BJ (cell line): ENCODE data around the gene RAB23. TPM values are rescaled to one million over a fixed set of nuclear protein-coding genes. Genes with fewer than 3 reads are reported as not detected.

Experiments
- CTCF ChIA-PET: fragments of 350-600 bp; formaldehyde crosslinking; extraction: SDS; loops from one replicate; lab custom pipeline; 2021; ENCODE audit warnings: antibody characterized with exemption, inconsistent platforms; lab: Yijun Ruan, JAX
- POLR2A ChIA-PET: fragments of 300-600 bp; sonication (Branson Sonifier 250); formaldehyde crosslinking; extraction: SDS; loops from one replicate; lab custom pipeline; 2021; ENCODE audit warnings: antibody characterized with exemption; lab: Charles Lee
- DNase-seq: peaks from one replicate; pipeline ENCODE4 v3.0.0-alpha.2; 2011; ENCODE audit warnings: low read depth
- H3K27me3 ChIP-seq: 2 replicates; pipeline ENCODE4 v1.6.0; 2011; ENCODE audit warnings: low read length; ENCODE audit not compliant: control insufficient read depth, insufficient read depth
- H3K36me3 ChIP-seq: 2 replicates; pipeline ENCODE4 v1.5.1; 2011; ENCODE audit warnings: low read length; ENCODE audit not compliant: control insufficient read depth, insufficient read depth
- H3K4me3 ChIP-seq: 2 replicates; pipeline ENCODE4 v1.5.1; 2011; ENCODE audit warnings: low read depth, mild to moderate bottlenecking, control low read depth, low read length
- CTCF ChIP-seq: IDR thresholded peaks from 2 replicates; pipeline ENCODE4 v1.5.1; 2011; ENCODE audit warnings: low read depth, mild to moderate bottlenecking, control low read depth, inconsistent platforms, low read length, moderate library complexity; ENCODE audit not compliant: insufficient read depth
- polyA plus RNA-seq: library from polyadenylated mRNA; depleted of rRNA; stranded (reverse); fragments of >200 nt; gene quantifications from 2 replicates; pipeline ENCODE4 v1.2.3, GENCODE V29; 2011

RAB23 gene
- polyA plus RNA-seq, 1 experiment = 20.6 TPM

- Histone ChIP-seq H3K36me3 (peaks cover 3% of the 10 kb centered on the region), H3K4me3 (no peak overlapping the region), H3K27me3 (no peaks in the 10 kb centered on the region)
- CTCF ChIA-PET = interaction anchor here (0.9 kb wide), 1 partner anchor 158 kb away, joined by 3 read pairs; no protein-coding TSS in a partner anchor
- no peak for TF ChIP-seq CTCF
- DNase-seq = no peak
- POLR2A ChIA-PET = interaction anchor here (0.6 to 0.7 kb wide), 2 partner anchors 12 to 109 kb away, joined by 3 to 8 read pairs; no protein-coding TSS in a partner anchor
Measured at GRCh38 chr6:57158658-57159057, 63.4 kb downstream of the RAB23 start.

DNA sequence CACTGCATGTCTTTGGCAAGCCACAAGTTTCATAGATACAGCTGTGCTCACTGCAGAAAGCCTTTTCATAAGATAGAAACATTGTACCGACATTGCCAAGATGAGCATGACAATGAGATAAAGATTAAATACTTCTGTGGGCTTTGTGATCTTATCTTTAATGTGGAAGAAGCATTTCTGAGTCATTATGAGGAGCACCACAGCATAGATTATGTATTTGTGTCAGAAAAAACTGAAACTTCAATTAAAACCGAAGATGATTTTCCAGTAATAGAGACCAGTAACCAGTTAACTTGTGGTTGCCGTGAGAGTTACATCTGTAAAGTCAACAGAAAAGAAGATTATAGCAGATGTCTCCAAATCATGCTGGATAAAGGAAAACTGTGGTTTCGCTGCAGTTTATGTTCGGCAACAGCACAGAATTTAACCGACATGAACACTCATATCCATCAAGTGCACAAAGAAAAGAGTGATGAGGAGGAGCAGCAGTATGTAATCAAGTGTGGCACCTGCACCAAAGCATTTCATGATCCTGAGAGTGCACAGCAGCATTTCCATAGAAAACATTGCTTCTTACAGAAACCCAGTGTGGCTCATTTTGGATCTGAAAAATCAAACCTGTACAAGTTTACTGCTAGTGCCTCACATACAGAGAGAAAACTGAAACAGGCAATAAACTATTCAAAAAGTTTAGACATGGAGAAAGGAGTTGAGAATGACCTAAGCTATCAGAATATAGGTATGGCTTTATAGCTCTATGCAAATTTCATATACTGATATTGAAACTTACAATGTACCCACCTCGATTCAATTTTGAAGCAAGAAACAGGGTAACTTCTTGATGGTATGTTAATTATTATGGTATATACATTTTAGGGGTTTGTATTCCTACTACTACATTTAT is 73.9 kb downstream of the RAB23 start:
- CTCF ChIA-PET = no interaction called here
- POLR2A ChIA-PET = no interaction called here
- no peak for DNase-seq
- H3K27me3 ChIP-seq = no peaks in the 10 kb centered on the region
- H3K36me3 ChIP-seq = peaks cover 2% of the 10 kb centered on the region
- no peak for TF ChIP-seq CTCF
- H3K4me3 ChIP-seq = no peak overlapping the region

DNA sequence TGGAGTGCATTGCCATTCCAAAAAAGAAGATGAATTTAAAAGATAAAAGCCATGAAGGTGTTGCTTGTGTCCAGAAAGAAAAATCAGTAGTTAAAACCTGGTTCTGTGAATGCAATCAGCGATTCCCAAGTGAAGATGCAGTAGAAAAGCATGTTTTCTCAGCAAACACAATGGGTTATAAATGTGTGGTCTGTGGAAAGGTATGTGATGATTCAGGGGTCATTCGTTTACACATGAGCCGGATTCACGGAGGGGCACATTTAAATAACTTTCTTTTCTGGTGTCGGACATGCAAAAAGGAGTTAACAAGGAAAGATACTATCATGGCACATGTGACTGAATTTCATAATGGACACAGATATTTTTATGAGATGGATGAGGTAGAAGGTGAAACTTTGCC is 74.7 kb downstream of the RAB23 start:
- no peak for TF ChIP-seq CTCF
- Histone ChIP-seq H3K4me3 (no peak overlapping the region), H3K36me3 (peaks cover 2% of the 10 kb centered on the region), H3K27me3 (no peaks in the 10 kb centered on the region)
- DNase-seq = no peak
- ChIA-PET CTCF (no interaction called here), POLR2A (no interaction called here)

- no peak for DNase-seq
- Histone ChIP-seq H3K36me3 (no peaks in the 10 kb centered on the region; the same call in 1 of the 2 replicates), H3K4me3 (no peak overlapping the region), H3K27me3 (no peaks in the 10 kb centered on the region)
- ChIA-PET POLR2A (no interaction called here), CTCF (interaction anchor here (1.1 kb wide), 1 partner anchor 29 kb away, joined by 4 read pairs; no protein-coding TSS in a partner anchor)
- no peak for TF ChIP-seq CTCF
Measured at GRCh38 chr6:57143690-57144089, 78.4 kb downstream of the RAB23 start.

DNA sequence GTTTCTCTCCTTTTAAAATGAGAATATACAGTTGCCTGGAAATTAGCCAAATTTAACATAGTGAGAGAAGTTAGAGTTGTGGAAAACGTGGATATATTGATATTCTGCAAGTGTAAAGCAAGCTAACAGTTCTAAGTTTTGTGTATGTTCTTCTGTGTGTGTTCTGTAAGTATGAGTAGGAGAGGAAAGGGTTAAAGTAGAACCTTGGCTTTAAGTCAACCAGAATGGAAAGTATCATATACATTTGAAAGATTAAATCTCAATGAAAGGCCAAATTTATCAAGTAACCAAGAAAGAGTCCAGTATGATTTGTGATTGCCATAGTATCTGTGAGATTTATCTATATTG is 80.0 kb downstream of the RAB23 start:
- no peak for DNase-seq
- Histone ChIP-seq H3K27me3 (no peaks in the 10 kb centered on the region), H3K36me3 (no peaks in the 10 kb centered on the region; the same call in 1 of the 2 replicates), H3K4me3 (no peak overlapping the region)
- CTCF ChIA-PET = no interaction called here
- TF ChIP-seq CTCF = no peak
- POLR2A ChIA-PET = no interaction called here
